Measurements from ENCODE around the gene CABYR.

GRCh38 chr18:24094561-24094960, 44.3 kb upstream of the CABYR start:
- TF ChIP-seq CTCF (IDR thresholded peaks at IDR 0.05 in 4 of 5, conservative IDR thresholded peaks at IDR 0.05 in 1 of 5) (no peak), POLR2A (IDR thresholded peaks at IDR 0.05) (no peak)
